GM21381 (cell line): ENCODE measurements around the gene SETD2.
"Not testable (repeated sequence)": the region's sequence is repeated elsewhere in the genome, so short reads cannot be mapped to it uniquely, and the experiment has no call there.

ENCODE experiments used
- ATAC-seq: cut with Tn5 transposase; IDR thresholded peaks from one replicate; pipeline ENCODE4 v1.9.1; 2021; ENCODE audit warnings: mild to moderate bottlenecking, moderate library complexity; ENCODE audit not compliant: unreplicated experiment

SETD2 gene

GRCh38 chr3:47164007-47164881, at the start of gene SETD2:
Gene SETD2 (minus strand): TSS chr3:47164113. CDS start chr3:47163924, 189 bp downstream.
- ATAC-seq: peak; percentile 71

- ATAC-seq: no peak
Observed at GRCh38 chr3:47210863-47211405, 47.0 kb upstream of the SETD2 start.

- not testable (repeated sequence) for ATAC-seq
Observed at GRCh38 chr3:47206022-47206421, 42.1 kb upstream of the SETD2 start.

GRCh38 chr3:47204875-47205274, 41.0 kb upstream of the SETD2 start:
- no peak for ATAC-seq

- ATAC-seq: no peak
Observed at GRCh38 chr3:47202542-47202941, 38.6 kb upstream of the SETD2 start.

- ATAC-seq: no peak
Observed at GRCh38 chr3:47197287-47197686, 33.4 kb upstream of the SETD2 start.

- no peak for ATAC-seq
Observed at GRCh38 chr3:47194994-47195393, 31.1 kb upstream of the SETD2 start.

GRCh38 chr3:47193871-47194859, 30.3 kb upstream of the SETD2 start:
- ATAC-seq: no peak

- no peak for ATAC-seq
Observed at GRCh38 chr3:47186285-47186684, 22.4 kb upstream of the SETD2 start.

GRCh38 chr3:47181685-47182084, 17.8 kb upstream of the SETD2 start:
- ATAC-seq: not testable (repeated sequence)

GRCh38 chr3:47180011-47180410, 16.1 kb upstream of the SETD2 start:
- not testable (repeated sequence) for ATAC-seq

- no peak for ATAC-seq
Observed at GRCh38 chr3:47176582-47176981, 12.7 kb upstream of the SETD2 start.

- peak; percentile 35 for ATAC-seq
Observed at GRCh38 chr3:47163169-47164006, 525 bp downstream of the SETD2 start.

GRCh38 chr3:47162697-47163168, 1.2 kb downstream of the SETD2 start:
- ATAC-seq: no peak

- ATAC-seq: no peak
Observed at GRCh38 chr3:47161983-47162696, 1.8 kb downstream of the SETD2 start.

GRCh38 chr3:47159820-47160219, 4.1 kb downstream of the SETD2 start:
- ATAC-seq: no peak

- no peak for ATAC-seq
Observed at GRCh38 chr3:47158208-47158607, 5.7 kb downstream of the SETD2 start.

GRCh38 chr3:47156396-47156795, 7.5 kb downstream of the SETD2 start:
- no peak for ATAC-seq

- ATAC-seq: no peak
Observed at GRCh38 chr3:47152578-47152977, 11.3 kb downstream of the SETD2 start.

GRCh38 chr3:47151836-47152235, 12.1 kb downstream of the SETD2 start:
- ATAC-seq: no peak
